GM10847 (cell line): ENCODE results near the gene NUS1.

ENCODE experiments used
- POLR2A ChIP-seq: IDR thresholded peaks from 2 replicates; pipeline ENCODE4 v1.6.1; 2011; ENCODE audit not compliant: insufficient read length; ENCODE audit errors: extremely low read depth

NUS1 gene

DNA sequence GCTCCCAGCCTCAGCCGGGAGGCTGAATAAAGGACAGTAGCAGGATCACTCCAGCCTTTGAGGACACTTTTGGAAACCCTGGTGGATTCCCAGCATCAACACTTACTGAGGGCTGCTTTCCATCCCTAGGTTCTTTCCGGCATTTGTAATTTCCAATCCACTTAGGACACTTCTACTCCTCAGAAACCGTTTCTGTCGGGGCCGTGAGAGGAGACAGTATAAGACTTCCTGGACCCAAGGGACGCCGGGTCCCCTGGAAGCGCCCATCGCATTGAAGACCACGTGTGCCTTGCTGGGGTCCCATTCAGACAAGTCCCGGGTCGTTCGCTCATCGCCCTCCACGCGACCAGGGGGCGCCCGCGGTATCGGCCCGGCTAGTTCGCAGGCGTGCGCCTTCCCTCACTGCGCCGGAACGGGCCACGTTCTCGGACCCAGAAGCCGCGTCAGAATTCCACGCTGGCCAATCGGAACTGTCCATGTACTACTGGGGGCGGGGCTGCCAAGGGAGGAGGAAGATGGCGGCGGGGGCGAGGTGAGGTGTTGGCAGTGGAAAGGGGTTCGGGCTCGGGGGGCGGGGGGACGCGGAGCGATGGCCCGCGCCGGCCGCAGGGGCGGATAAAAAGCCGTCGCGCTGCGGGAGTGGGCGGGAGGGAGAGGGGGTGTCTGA lies at the start of gene NUS1:
NUS1 (plus strand) TSS at position 479 of the 667 bp plus-strand sequence. CDS start 202 bp downstream, outside the sequence.
- no peak for TF ChIP-seq POLR2A

DNA sequence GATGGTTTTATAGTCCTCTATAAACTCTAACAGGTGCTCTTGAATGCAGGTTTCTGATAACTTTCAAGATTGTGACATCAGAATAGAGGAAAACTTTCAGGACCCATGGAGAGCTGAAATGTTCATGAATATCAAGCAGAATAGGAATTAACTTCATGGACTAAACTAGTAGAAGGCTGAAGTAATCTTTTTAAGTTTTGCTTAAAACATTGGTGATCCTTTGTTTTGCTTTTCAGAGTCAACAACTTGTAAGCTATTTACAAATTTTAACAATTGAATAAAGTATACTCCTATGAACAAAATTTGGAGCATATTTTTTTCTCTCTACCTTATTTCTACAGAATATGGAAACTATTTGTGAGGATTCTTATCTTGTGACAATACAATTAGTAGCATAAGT lies 47.7 kb upstream of the NUS1 start:
- no peak for TF ChIP-seq POLR2A

DNA sequence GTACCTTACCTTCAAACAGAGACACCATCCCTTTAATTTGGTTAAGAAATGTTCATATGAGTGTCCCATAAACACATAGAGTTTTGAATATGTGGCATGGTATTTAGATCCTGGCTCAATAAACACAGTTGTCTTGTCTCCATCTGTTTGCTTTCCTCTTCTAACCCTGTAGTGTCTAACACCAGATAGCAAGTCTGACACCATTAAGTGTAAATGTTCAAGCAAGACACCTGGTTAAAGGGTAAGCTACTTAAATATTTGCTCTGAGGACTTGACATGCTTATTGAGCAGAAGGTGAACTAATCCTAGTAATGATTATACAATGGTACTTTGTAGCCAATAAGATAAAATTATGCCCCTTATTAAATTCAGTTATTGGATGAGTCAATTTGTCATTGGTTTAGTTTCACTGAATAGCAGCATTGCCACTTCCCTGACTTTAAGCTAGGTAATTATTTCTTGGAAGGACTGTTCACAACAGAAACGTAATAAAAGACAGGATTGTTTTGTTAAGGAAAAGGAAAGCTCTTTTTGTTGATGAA lies 46.1 kb upstream of the NUS1 start:
- TF ChIP-seq POLR2A = no peak

DNA sequence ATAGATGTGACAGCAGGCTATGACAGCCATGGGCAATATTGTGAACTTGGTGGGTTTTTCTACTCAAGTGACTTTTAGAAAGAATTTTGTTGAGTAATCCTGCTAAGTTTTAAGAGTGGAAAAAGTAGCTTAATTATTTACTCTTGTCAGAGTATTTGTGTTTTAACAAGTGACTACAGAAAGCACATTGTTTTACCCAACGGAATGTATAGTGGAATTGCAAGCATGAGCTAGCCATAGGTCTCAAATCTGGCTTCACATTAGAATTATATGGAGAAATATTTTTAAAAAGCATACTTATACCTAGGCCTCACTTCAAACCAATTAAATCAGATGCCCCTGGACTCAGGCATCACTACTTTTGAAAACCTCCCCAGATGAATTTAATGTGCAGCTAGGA lies 37.5 kb upstream of the NUS1 start:
- TF ChIP-seq POLR2A = no peak

DNA sequence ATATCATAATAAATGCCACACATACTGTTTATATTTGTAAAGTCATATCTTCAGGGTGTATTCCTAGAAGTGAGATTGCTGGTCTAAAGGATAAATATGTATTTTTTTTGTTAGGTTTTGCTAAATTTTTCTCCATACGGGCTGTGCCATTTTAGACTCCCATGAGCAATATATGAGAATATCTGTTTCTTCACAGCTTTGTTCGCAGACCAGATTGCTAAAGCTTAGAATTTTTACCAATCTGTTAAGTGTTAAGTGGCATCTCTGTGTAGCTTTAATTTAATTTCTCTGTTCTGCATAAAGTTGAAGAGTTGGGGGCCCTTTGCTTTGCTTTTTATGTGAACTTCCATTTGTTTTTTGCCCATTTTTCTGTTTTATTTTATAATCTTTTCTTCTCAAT lies 32.3 kb upstream of the NUS1 start:
- TF ChIP-seq POLR2A = no peak

DNA sequence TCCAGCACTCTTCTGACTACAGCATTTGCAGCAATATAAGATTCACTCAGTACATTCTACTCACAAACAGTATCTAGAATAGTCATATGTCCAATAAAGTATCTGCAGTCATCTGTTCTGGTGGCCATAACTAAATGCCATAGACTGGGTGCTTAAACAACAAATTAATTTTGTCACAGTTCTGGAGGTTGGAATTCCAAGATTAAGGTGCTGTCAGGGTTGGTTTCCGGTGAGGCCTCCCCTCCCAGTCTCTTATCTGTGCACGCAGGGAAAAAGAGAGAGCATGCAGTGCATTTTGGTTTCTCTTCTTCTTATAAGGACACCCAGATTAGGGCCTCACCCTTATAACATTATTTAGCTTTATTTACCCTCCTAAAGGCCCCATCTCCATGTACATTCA lies 21.3 kb upstream of the NUS1 start:
- no peak for TF ChIP-seq POLR2A

DNA sequence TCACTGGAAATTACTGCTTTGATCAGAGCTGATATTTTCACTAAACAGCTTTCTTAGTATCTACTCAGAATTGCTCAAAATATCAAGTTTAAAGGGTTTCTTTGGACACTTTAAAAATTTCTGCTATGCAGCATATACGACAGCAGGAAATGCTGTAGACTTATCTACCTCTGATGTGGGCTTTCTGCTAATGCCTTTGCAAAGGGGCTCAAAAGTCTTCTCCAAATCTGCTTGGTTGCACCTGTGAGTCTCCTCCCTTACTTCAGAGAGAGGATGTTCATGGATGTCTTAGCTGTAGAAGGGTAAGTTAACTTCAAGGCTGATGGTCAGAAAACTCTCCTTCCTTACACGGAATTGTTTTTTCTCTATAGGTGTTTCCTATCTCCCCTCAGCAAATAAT lies 19.9 kb upstream of the NUS1 start:
- no peak for TF ChIP-seq POLR2A

DNA sequence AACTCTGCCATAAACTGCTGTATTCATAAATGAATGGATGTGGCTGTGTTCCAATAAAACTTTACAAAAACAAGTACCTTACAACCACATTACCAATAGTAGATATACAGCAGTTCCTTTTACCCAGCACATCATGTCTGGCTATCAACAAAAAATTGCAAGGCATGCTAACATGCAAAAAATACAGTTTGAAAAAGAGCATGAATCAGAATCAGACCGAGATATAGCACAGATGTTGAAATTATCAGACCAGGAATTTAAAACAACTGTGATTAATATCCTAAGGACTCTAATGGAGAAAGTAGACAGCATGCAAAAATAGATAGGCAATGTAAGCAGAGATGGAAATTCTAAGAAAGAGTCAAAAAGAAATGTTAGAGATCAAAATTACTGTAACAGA lies 8.4 kb upstream of the NUS1 start:
- TF ChIP-seq POLR2A = no peak

DNA sequence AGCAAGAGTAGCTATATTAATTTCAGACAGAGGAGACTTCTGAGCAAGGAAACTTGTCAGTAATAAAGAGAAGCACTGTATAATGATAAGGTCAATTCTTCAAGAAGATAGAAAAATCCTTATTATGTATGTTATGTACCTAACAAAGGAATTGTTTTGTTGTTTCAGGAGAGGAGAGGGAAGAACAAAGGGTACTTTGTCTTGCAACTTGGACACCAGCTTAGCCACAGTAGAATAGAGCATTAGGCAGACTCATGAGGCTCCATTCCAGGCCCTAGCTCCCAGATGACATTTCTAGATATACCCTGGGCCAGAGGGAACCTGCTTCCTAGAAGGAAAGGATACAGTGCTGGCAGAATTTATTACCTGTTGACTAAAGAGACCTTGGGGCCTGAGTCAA lies 6.5 kb upstream of the NUS1 start:
- TF ChIP-seq POLR2A = no peak

DNA sequence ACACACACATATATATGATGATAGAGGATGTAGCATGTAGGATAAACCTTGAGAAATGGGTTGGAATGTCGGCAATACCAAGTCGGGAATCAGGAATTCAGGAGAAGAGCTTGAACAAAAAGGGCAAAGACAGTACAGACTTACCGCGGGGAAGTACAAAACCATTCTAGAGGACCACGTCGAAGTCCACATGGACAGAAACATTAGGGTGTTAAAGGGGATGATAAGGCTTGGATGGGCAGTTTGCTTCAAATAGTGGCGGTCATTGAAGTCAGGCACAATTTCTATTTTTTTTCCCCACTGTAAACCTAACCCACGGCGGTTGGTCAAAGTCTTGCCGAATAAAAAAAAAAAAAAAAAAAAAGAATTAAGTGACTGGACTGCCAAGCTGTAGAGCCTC lies 766 bp upstream of the NUS1 start:
- no peak for TF ChIP-seq POLR2A

DNA sequence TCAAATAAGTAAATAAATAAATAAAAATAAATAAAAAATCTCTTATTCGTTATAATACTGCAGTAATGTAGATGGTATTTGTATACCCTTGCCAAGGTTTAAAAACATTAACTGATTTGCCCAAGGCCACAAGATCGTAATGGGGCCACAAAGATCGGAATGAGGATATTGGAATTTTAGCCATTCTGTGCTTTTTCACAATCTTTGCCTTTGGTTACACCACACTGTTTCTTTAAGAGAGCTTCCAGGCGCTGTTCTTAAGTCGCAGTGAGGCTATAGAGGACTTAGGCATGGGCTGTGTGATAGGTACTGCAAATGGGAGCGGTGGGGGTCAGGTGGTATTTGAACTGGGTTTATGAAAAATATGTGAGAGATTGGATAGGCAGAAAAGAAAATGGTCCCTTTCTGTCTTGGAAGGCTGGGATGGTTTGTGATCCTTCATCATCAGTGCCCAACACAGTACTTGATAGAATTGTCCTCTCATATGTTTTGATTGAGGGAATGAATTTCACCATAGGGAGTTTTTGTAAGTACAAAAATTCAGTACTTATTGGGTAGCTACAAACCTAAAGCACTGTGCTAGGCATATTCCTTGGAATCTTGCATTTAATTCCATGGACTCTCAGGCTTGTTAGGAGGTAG lies 1.4 kb downstream of the NUS1 start:
- TF ChIP-seq POLR2A = no peak

DNA sequence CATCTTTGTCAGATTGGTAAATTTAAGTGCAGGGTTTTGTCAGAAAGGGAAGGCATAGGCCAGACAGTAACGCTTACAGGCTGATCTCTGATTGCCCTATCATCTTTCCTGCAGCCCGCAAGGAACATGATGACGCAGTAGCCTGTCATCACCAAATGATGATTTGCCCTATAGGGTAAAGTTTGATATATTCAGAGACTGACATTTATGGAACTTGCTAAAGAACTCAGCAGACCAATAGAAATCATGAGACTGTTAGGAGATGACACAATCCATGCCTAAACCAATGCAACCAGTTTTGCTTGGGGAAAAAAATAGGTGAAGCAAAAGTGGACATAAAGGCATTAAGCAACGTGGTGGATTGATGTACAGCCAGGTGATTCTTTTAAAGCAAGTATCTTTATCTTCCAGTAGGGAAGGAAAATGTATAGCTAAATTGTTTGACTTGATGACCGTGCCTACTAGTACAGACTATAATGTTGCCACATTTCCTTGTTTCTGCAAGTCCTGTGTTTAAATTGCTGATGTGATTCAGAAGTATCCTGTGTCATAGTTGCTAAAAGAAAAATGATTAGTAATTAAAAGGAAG lies 2.4 kb downstream of the NUS1 start:
- no peak for TF ChIP-seq POLR2A

DNA sequence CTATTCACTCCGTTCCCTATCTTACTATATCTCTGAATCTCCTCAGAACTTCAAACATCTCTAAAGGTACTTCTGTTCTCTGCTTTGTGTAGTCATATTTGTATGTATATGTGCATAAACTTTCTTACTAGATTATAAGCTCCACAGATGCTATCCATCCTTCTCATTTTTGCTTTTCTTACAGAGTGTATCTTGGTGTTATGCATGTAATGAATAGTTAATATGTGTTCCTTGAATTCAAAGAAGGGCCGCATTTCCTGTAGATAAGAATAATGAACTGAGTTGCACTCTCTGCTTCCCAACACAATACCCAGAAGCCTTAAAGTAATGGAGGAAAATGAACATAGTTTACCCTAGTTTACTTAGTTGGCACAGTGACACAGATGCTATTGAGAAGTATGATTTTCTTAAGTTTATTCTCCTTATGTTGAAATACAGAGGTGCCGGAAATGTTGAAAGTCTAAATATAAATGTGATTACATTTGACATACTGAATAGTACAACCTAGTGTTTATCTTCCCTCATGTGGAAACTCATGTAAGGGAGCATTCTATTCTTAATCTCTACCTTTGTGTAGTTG lies 6.0 kb downstream of the NUS1 start:
- no peak for TF ChIP-seq POLR2A

DNA sequence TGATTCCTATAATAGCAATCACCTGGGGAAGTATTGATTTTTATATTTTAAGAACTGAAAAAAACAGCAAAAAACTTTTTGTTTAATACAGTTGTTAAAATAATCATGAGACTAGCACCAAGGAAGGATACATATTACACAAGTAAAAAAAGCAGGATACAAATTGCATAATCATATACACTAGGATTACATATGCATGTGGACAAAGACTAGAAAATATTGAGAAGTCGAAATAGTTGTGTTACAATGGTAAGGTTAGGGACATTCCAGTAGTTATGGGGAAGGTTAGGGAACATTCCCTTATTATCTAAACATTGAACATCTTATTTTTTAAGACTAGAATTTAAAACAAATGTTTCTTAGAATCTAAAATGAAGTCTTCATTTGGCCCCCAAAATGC lies 9.5 kb downstream of the NUS1 start:
- no peak for TF ChIP-seq POLR2A

DNA sequence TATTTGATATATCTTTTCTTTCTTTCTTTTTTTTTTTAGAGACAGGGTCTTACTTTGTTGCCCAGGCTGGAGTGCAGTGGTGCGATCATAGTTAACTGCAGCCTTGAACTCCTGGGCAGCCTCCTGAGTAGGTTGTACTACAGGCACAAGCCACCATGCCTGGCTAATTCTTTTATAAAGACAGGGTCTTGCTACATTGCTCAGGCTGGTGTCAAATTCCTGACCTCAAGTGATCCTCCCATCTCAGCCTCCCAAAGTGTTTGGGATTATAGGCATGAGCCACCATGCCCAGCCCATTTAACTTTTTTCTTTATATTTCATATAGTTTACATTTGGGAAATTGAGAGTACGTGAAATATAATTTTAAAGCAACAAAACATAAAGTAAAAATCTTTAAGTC lies 10.1 kb downstream of the NUS1 start:
- TF ChIP-seq POLR2A = no peak
